D341Med (cell line): ENCODE measurements around the gene NLRC5.
"Not testable (repeated sequence)": the region's sequence is repeated elsewhere in the genome, so short reads cannot be mapped to it uniquely, and the experiment has no call there.

Source experiments
- DNase-seq: peaks from one replicate; pipeline ENCODE4 v3.0.0; 2012; ENCODE audit warnings: low spot score

NLRC5 gene

GRCh38 chr16:57045694-57046381, 56.5 kb downstream of the NLRC5 start:
- peak; percentile 79 for DNase-seq

- DNase-seq = no peak
Observed at GRCh38 chr16:57048095-57048494, 58.7 kb downstream of the NLRC5 start.

- no peak for DNase-seq
Observed at GRCh38 chr16:57049678-57050077, 60.3 kb downstream of the NLRC5 start.

GRCh38 chr16:57051696-57052228, 62.4 kb downstream of the NLRC5 start:
- no peak for DNase-seq

GRCh38 chr16:57053206-57053605, 63.8 kb downstream of the NLRC5 start:
- DNase-seq = no peak

- DNase-seq = no peak
Observed at GRCh38 chr16:57054338-57054737, 65.0 kb downstream of the NLRC5 start.

GRCh38 chr16:57054771-57055170, 65.4 kb downstream of the NLRC5 start:
- DNase-seq = no peak

GRCh38 chr16:57055671-57056070, 66.3 kb downstream of the NLRC5 start:
- DNase-seq = no peak

- no peak for DNase-seq
Observed at GRCh38 chr16:57058291-57058861, 69.0 kb downstream of the NLRC5 start.

GRCh38 chr16:57060323-57061083, 71.1 kb downstream of the NLRC5 start:
- DNase-seq = no peak

GRCh38 chr16:57061084-57061905, 71.9 kb downstream of the NLRC5 start:
- DNase-seq = no peak

GRCh38 chr16:57062329-57062728, 73.0 kb downstream of the NLRC5 start:
- DNase-seq = no peak

GRCh38 chr16:57063189-57063588, 73.8 kb downstream of the NLRC5 start:
- DNase-seq = not testable (repeated sequence)

GRCh38 chr16:57064995-57065394, 75.6 kb downstream of the NLRC5 start:
- DNase-seq = no peak

- DNase-seq = no peak
Observed at GRCh38 chr16:57066625-57067024, 77.3 kb downstream of the NLRC5 start.

- no peak for DNase-seq
Observed at GRCh38 chr16:57067347-57067746, 78.0 kb downstream of the NLRC5 start.

GRCh38 chr16:57069053-57069452, 79.7 kb downstream of the NLRC5 start:
- DNase-seq = no peak

- DNase-seq = no peak
Observed at GRCh38 chr16:57069635-57070370, 80.4 kb downstream of the NLRC5 start.

GRCh38 chr16:57070424-57070823, 81.1 kb downstream of the NLRC5 start:
- DNase-seq = no peak

- not testable (repeated sequence) for DNase-seq
Observed at GRCh38 chr16:57071081-57071732, 81.8 kb downstream of the NLRC5 start.
